Liver (tissue), 3 donors: Measurements from ENCODE around the gene NHSL2.

Experiments used
- ATF3 ChIP-seq: IDR thresholded peaks from 2 replicates; pipeline ENCODE4 v1.6.1; 2016; ENCODE audit warnings: antibody characterized with exemption
- CTCF ChIP-seq: fragments of 150-350 bp; IDR thresholded peaks from 2 replicates; pipeline ENCODE4 v1.5.1; 2017; ENCODE audit warnings: improper control_type of control experiment, low read depth, low read length; ENCODE audit not compliant: missing input control
- EGR1 ChIP-seq, 2 donors: IDR thresholded peaks; 2 replicates each; pipeline ENCODE4 v1.6.1; 2016 to 2018; ENCODE audit warnings: antibody characterized with exemption in 2 of 2, low read depth in 2 of 2
- GABPA ChIP-seq, 2 donors: IDR thresholded peaks in 1 of 2; conservative IDR thresholded peaks in 1 of 2; 2 replicates each; pipeline ENCODE4 v1.6.1; 2016; ENCODE audit warnings: antibody characterized with exemption in 2 of 2, mild to moderate bottlenecking in 1 of 2, moderate library complexity in 1 of 2
- REST ChIP-seq: IDR thresholded peaks from 2 replicates; pipeline ENCODE4 v1.6.1; 2016; ENCODE audit warnings: antibody characterized with exemption, mild to moderate bottlenecking
- SP1 ChIP-seq: IDR thresholded peaks from 2 replicates; pipeline ENCODE4 v1.6.1; 2018; ENCODE audit warnings: antibody characterized with exemption, mild to moderate bottlenecking
- donor health status: healthy.
- donor health status: healthy.

- TF ChIP-seq CTCF, result no peak
- no peak for TF ChIP-seq ATF3
- TF ChIP-seq SP1, result no peak
- no peak for TF ChIP-seq GABPA (IDR thresholded peaks at IDR 0.05 in 1 of 2, conservative IDR thresholded peaks at IDR 0.05 in 1 of 2)
- TF ChIP-seq EGR1 (IDR thresholded peaks at IDR 0.05; ENCODE audit: low read depth in 2 of 2), result no peak
- no peak for TF ChIP-seq REST
Measured at GRCh38 chrX:72142094-72142793, 231.6 kb downstream of the NHSL2 start.
